ENCODE results near the gene CCDC27. TPM values are rescaled to one million over a fixed set of nuclear protein-coding genes. Genes with fewer than 3 reads are reported as not detected.

The CCDC27 gene
- total and polyA plus RNA-seq, 4 donors = not detected

DNA sequence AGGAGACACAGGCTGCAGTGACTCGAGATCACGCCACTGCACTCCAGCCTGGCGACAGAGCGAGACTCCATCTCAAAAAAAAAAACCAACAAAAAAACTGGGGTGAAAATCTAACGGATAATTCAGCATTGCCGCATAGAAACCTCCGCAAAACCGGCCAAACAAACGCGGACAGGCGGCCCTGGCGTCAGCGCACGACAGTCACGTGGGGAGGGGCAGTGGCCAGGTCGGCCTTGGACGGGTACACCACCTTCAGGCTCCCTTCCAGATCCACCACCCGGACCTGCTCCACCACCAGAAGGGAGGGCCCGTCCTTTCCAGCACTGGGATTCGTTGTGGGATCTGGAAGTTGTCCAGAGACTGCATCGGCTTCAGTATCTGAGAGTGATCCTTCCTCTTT, 28.7 kb downstream of the CCDC27 start:
- Histone ChIP-seq H3K36me3 (ENCODE audit: control insufficient read depth in 4 of 4, insufficient read depth in 3 of 4, low read depth in 1 of 4, low read length in 3 of 4) (peaks cover 20 to 52% (median 37%) of the 10 kb centered on the region in 4 donors), H3K4me1 (ENCODE audit: control insufficient read depth in 4 of 4, insufficient read depth in 4 of 4, low read length in 3 of 4) (peaks cover 2 to 19% (median 14%) of the 10 kb centered on the region in 4 donors), H3K27ac (ENCODE audit: low read depth in 1 of 2, low read length in 2 of 2) (no peak overlapping the region), H3K9ac (ENCODE audit: low read depth in 1 of 2, low read length in 2 of 2) (no peak overlapping the region), H3K27me3 (ENCODE audit: control insufficient read depth in 4 of 4, insufficient read depth in 4 of 4, low read length in 3 of 4) (no peaks in the 10 kb centered on the region), H3K4me3 (ENCODE audit: low read depth in 1 of 3, low read length in 3 of 3) (no peak overlapping the region), H3K9me3 (ENCODE audit: control insufficient read depth in 4 of 4, low read length in 3 of 4) (no peaks in the 10 kb centered on the region)
- TF ChIP-seq HNF4G (IDR thresholded peaks at IDR 0.05) (no peak), HNF4A (conservative IDR thresholded peaks at IDR 0.05) (no peak), JUND (IDR thresholded peaks at IDR 0.05) (no peak), TAF1 (conservative IDR thresholded peaks at IDR 0.05) (no peak), FOXA1 (IDR thresholded peaks at IDR 0.05) (no peak), FOXA2 (IDR thresholded peaks at IDR 0.05) (no peak), YY1 (IDR thresholded peaks at IDR 0.05) (no peak), ZBTB33 (IDR thresholded peaks at IDR 0.05) (no peak), SP1 (IDR thresholded peaks at IDR 0.05) (no peak), REST (IDR thresholded peaks at IDR 0.05) (no peak), RAD21 (IDR thresholded peaks at IDR 0.05) (no peak), NR2F2 (IDR thresholded peaks at IDR 0.05) (no peak)
- TF ChIP-seq, protein P1, sequence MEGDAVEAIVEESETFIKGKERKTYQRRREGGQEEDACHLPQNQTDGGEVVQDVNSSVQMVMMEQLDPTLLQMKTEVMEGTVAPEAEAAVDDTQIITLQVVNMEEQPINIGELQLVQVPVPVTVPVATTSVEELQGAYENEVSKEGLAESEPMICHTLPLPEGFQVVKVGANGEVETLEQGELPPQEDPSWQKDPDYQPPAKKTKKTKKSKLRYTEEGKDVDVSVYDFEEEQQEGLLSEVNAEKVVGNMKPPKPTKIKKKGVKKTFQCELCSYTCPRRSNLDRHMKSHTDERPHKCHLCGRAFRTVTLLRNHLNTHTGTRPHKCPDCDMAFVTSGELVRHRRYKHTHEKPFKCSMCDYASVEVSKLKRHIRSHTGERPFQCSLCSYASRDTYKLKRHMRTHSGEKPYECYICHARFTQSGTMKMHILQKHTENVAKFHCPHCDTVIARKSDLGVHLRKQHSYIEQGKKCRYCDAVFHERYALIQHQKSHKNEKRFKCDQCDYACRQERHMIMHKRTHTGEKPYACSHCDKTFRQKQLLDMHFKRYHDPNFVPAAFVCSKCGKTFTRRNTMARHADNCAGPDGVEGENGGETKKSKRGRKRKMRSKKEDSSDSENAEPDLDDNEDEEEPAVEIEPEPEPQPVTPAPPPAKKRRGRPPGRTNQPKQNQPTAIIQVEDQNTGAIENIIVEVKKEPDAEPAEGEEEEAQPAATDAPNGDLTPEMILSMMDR (IDR thresholded peaks at IDR 0.05; ENCODE audit: low read depth, low read length, missing input control) = no peak
- DNase-seq (ENCODE audit: low spot score) = no peak
- WGBS = 91% methylated on average over 21 of the region's 21 CpGs

GRCh38 chr1:3783651-3784474, 31.6 kb downstream of the CCDC27 start:
- DNase-seq (ENCODE audit: low spot score) = no peak
- H3K9me3 ChIP-seq (ENCODE audit: control insufficient read depth in 4 of 4, low read length in 3 of 4) = no peaks in the 10 kb centered on the region
- peaks cover 0 to 15% (median 9%) of the 10 kb centered on the region in 4 donors for H3K4me1 ChIP-seq (ENCODE audit: control insufficient read depth in 4 of 4, insufficient read depth in 4 of 4, low read length in 3 of 4)
- peaks cover 27 to 69% (median 37%) of the 10 kb centered on the region in 4 donors for H3K36me3 ChIP-seq (ENCODE audit: control insufficient read depth in 4 of 4, insufficient read depth in 3 of 4, low read depth in 1 of 4, low read length in 3 of 4)
- no peak overlapping the region for H3K4me3 ChIP-seq (ENCODE audit: low read depth in 1 of 3, low read length in 3 of 3)
- H3K9ac ChIP-seq (ENCODE audit: low read depth in 1 of 2, low read length in 2 of 2) = no peak overlapping the region
- no peaks in the 10 kb centered on the region for H3K27me3 ChIP-seq (ENCODE audit: control insufficient read depth in 4 of 4, insufficient read depth in 4 of 4, low read length in 3 of 4)
- H3K27ac ChIP-seq (ENCODE audit: low read depth in 1 of 2, low read length in 2 of 2) = no peak overlapping the region
- 96% methylated on average over 30 of the region's 30 CpGs for WGBS
- TF ChIP-seq TAF1 (conservative IDR thresholded peaks at IDR 0.05) (no peak), YY1 (IDR thresholded peaks at IDR 0.05) (no peak), FOXA1 (IDR thresholded peaks at IDR 0.05) (no peak), JUND (IDR thresholded peaks at IDR 0.05) (no peak), ATF3 (IDR thresholded peaks at IDR 0.05) (no peak), EGR1 (IDR thresholded peaks at IDR 0.05; ENCODE audit: low read depth in 2 of 2) (no peak), FOXA2 (IDR thresholded peaks at IDR 0.05) (no peak), MAX (IDR thresholded peaks at IDR 0.05) (no peak), GABPA (IDR thresholded peaks at IDR 0.05 in 1 of 2, conservative IDR thresholded peaks at IDR 0.05 in 1 of 2) (no peak), RXRA (IDR thresholded peaks at IDR 0.05) (no peak)
- TF ChIP-seq, protein P1 (IDR thresholded peaks at IDR 0.05; ENCODE audit: low read depth, low read length, missing input control) = no peak

All from liver (tissue), 9 donors.